Mesothelial cell of epicardium (in vitro differentiated cells): ENCODE results near the gene DECR2. TPM values are rescaled to one million over a fixed set of nuclear protein-coding genes. Genes with fewer than 3 reads are reported as not detected.

Experiments
- DNase-seq, 2 experiments: peaks; one replicate each; pipeline ENCODE4 v3.0.0; 2021; ENCODE audit warnings: low spot score in 2 of 2; ENCODE audit not compliant: unreplicated experiment in 2 of 2
- H3K27ac Mint-ChIP-seq: 2 replicates; pipeline ENCODE4 v1.8.0; 2021; ENCODE audit warnings: mixed read lengths
- H3K27me3 Mint-ChIP-seq: 2 replicates; pipeline ENCODE4 v1.8.0; 2021; ENCODE audit warnings: low read depth, mixed read lengths
- H3K36me3 Mint-ChIP-seq: 2 replicates; pipeline ENCODE4 v1.8.0; 2021; ENCODE audit warnings: mixed read lengths
- H3K4me1 Mint-ChIP-seq: 2 replicates; pipeline ENCODE4 v1.8.0; 2021; ENCODE audit warnings: mixed read lengths
- H3K4me3 Mint-ChIP-seq: 2 replicates; pipeline ENCODE4 v1.8.0; 2021; ENCODE audit warnings: mild to moderate bottlenecking, moderate library complexity, mixed read lengths
- H3K9me3 Mint-ChIP-seq: 2 replicates; pipeline ENCODE4 v1.8.0; 2021; ENCODE audit warnings: mixed read lengths
- total RNA-seq: library from RNA; stranded (reverse); gene quantifications from 3 replicates; pipeline ENCODE4 v1.2.1, GENCODE V29; 2021
- TF ChIP-seq, protein P1 (sequence below): fragments of 200-600 bp; sonication (generic); IDR thresholded peaks from one replicate; pipeline ENCODE4 v1.5.0; 2021; ENCODE audit warnings: antibody characterized with exemption; ENCODE audit not compliant: unreplicated experiment

DECR2 gene
- total RNA-seq, 1 donor from 2014 or later: 35.4 TPM

DNA sequence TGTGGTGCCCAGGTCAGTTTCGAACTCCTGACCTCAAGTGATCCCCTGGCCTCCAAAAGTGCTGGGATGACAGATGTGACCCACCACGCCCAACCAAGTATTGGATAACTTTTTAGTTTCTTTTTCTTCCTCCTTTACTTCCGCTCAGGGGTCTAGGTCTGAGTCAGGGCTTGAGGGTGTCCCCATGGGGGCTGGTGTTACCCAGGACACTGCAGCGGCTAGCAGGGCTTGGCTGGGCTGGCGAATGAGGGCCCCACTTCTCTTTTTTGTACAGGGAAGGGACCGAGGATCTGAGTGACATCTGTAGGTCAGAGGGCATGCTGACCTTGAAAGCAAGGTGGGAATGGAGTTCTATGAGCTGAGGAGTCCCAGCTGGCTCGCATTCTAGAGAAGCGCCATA lies 48.7 kb downstream of the DECR2 start:
- H3K36me3 Mint-ChIP-seq: no peaks in the 10 kb centered on the region
- H3K27me3 Mint-ChIP-seq: no peaks in the 10 kb centered on the region
- H3K4me1 Mint-ChIP-seq: peaks cover 8% of the 10 kb centered on the region
- H3K27ac Mint-ChIP-seq: peak overlapping the region; percentile 67
- TF ChIP-seq, protein P1, sequence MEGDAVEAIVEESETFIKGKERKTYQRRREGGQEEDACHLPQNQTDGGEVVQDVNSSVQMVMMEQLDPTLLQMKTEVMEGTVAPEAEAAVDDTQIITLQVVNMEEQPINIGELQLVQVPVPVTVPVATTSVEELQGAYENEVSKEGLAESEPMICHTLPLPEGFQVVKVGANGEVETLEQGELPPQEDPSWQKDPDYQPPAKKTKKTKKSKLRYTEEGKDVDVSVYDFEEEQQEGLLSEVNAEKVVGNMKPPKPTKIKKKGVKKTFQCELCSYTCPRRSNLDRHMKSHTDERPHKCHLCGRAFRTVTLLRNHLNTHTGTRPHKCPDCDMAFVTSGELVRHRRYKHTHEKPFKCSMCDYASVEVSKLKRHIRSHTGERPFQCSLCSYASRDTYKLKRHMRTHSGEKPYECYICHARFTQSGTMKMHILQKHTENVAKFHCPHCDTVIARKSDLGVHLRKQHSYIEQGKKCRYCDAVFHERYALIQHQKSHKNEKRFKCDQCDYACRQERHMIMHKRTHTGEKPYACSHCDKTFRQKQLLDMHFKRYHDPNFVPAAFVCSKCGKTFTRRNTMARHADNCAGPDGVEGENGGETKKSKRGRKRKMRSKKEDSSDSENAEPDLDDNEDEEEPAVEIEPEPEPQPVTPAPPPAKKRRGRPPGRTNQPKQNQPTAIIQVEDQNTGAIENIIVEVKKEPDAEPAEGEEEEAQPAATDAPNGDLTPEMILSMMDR: no peak
- no peaks in the 10 kb centered on the region for H3K9me3 Mint-ChIP-seq
- H3K4me3 Mint-ChIP-seq: no peak overlapping the region
- no peak for DNase-seq

DNA sequence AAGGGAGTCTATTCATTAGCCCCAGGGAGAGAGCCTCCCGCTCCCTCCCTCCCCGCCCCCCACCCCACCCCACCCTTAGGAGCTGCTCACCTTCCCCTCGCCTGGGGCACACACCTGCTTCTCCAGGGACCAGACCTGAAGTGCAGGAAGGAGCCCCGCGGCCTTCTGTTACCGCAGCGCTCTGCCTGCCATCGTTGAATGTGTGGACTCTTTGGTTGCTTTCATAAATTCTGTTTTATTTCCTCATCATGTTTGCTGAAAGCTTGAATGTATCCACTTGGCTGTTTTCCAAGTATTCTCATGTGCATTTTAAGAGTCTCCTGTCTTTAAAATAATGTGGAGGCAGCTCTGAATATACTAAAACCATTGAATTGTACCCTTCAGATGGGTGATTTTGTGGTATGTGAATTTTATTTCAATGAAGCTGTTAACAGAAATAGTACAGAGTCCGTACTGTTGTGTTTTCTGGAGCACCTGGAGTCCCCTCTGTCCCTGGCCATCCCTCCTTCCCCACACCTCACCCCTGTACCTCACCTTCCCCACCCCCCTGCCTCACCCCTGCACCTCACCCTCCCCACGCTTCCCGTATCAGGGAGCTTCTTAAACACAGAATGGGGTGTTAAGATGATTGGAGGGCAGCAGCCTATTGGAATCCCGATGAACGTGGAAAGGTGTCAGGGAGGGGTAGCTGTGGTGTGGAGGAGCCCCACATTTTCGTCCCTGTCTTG lies 49.3 kb downstream of the DECR2 start:
- no peaks in the 10 kb centered on the region for H3K27me3 Mint-ChIP-seq
- H3K27ac Mint-ChIP-seq: peak overlapping the region; percentile 94
- no peak for DNase-seq
- no peaks in the 10 kb centered on the region for H3K9me3 Mint-ChIP-seq
- H3K4me1 Mint-ChIP-seq: peaks cover 8% of the 10 kb centered on the region
- H3K4me3 Mint-ChIP-seq: peak overlapping the region; percentile 40
- no peaks in the 10 kb centered on the region for H3K36me3 Mint-ChIP-seq
- TF ChIP-seq, protein P1: no peak

DNA sequence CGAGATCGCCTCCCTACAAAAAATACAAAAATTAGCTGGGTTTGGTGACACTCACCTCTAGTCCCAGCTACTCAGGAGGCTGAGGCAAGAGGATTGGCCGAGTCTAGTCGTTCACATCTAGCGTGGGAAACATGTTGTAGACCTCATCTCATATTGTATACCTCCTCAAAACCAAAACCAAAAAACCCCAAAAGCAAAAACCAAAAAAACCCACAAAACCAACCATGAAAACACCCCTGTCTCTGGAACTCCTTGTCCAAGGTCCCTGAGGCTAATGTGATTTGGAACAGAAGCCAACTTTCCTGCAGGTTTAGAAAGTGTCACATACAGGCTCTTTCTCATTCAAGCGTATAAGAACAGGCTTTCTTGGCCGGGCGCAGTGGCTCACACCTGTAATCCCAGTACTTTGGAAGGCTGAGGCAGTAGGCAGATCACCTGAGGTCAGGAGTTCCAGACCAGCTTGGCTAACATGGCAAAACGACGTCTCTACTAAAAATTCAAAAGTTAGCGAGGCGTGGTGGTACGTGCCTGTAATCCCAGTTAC lies 52.8 kb downstream of the DECR2 start:
- Mint-ChIP-seq H3K36me3 (no peaks in the 10 kb centered on the region), H3K4me3 (no peak overlapping the region), H3K27ac (no peak overlapping the region), H3K27me3 (no peaks in the 10 kb centered on the region), H3K4me1 (peaks cover 29% of the 10 kb centered on the region), H3K9me3 (no peaks in the 10 kb centered on the region)
- DNase-seq: no peak
- TF ChIP-seq, protein P1: no peak

GRCh38 chr16:455453-455852 lies 53.8 kb downstream of the DECR2 start:
- H3K4me1 Mint-ChIP-seq: peaks cover 26% of the 10 kb centered on the region
- no peak overlapping the region for H3K27ac Mint-ChIP-seq
- TF ChIP-seq, protein P1: no peak
- H3K4me3 Mint-ChIP-seq: no peak overlapping the region
- no peaks in the 10 kb centered on the region for H3K27me3 Mint-ChIP-seq
- no peaks in the 10 kb centered on the region for H3K36me3 Mint-ChIP-seq
- DNase-seq: no peak
- no peaks in the 10 kb centered on the region for H3K9me3 Mint-ChIP-seq

GRCh38 chr16:456891-457483 lies 55.3 kb downstream of the DECR2 start:
- no peaks in the 10 kb centered on the region for H3K9me3 Mint-ChIP-seq
- peak overlapping the region; percentile 13 for H3K4me3 Mint-ChIP-seq
- H3K27ac Mint-ChIP-seq: peak overlapping the region; percentile 89
- TF ChIP-seq, protein P1: no peak
- no peak for DNase-seq
- H3K4me1 Mint-ChIP-seq: peaks cover 21% of the 10 kb centered on the region
- H3K27me3 Mint-ChIP-seq: no peaks in the 10 kb centered on the region
- H3K36me3 Mint-ChIP-seq: peaks cover 8% of the 10 kb centered on the region
